Activated CD4-positive, alpha-beta T cell treated with anti-CD3 and anti-CD28 coated beads, Interleukin-2, amount 50 U/mL, for 1 hour (primary cell): Measurements from ENCODE around the gene ZNF106.

Experiments
- DNase-seq: peaks from one replicate; pipeline ENCODE4 v3.0.0-alpha.2; 2020

The ZNF106 gene

DNA sequence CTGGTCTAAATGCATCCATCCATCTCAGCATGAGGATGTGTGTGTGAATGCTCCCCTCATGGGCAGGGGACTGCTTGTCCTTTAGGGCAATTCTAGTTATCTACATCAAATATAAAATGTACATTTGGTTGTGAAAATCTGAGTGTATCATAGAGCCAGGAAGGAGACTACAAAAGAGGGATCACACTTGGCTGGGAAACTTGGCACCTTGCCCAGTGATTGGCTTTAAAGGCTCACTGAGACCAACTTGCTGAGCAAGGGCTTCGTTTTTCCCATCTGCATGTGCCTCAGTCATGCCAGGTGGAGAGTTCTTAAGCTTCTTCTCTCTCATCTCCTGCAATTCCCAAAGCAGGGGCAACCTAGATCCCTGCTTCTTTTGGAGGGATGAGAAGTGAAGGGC, 126.4 kb downstream of the ZNF106 start:
- DNase-seq: no peak

- no peak for DNase-seq
Observed at GRCh38 chr15:42363942-42364341, 127.0 kb downstream of the ZNF106 start.

DNA sequence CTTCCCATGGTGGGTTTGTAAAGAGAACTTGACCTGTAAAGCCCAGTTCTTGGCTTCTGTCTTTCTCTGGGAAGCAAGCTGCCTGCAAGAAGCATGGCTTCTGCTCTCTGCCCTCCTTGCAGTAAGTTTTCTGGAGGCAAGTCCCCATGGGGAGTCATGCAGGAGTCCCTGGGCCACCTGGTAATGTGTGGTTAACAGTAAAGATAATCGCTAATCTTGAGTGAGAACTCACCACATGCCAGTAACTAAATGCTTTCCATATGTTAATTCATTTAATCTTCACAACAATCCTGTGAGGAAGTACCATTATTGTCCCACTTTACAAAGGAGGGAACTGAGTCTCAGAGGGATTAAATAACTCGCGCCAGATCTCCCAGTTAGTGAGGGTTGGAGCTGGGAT, 127.5 kb downstream of the ZNF106 start:
- DNase-seq: no peak
